H1 (cell line): ENCODE results near the gene PNMA1. TPM values are rescaled to one million over a fixed set of nuclear protein-coding genes. Genes with fewer than 3 reads are reported as not detected.

Experiments used
- CREB1 ChIP-seq: IDR thresholded peaks from 2 replicates; pipeline ENCODE4 v1.6.1; 2012; ENCODE audit warnings: inconsistent platforms
- NANOG ChIP-seq: IDR thresholded peaks from 2 replicates; pipeline ENCODE4 v1.6.1; 2011; ENCODE audit warnings: low read length, low read depth, mild to moderate bottlenecking, inconsistent platforms; ENCODE audit not compliant: insufficient read depth, poor library complexity, severe bottlenecking
- PHF8 ChIP-seq: fragments of 200-600 bp; sonication (generic); conservative IDR thresholded peaks from 2 replicates; pipeline ENCODE4 v1.7.1; 2012; ENCODE audit warnings: low read depth, mild to moderate bottlenecking, inconsistent platforms, low read length, moderate library complexity
- POLR2AphosphoS5 ChIP-seq: IDR thresholded peaks from 2 replicates; pipeline ENCODE4 v1.6.1; 2011; ENCODE audit warnings: low read depth, low read length
- RXRA ChIP-seq: IDR thresholded peaks from 2 replicates; pipeline ENCODE4 v1.6.1; 2011; ENCODE audit warnings: low read depth, mild to moderate bottlenecking, low read length, moderate library complexity; ENCODE audit not compliant: insufficient read depth
- SP1 ChIP-seq: IDR thresholded peaks from 2 replicates; pipeline ENCODE4 v1.6.1; 2011; ENCODE audit warnings: low read depth, low read length
- SP2 ChIP-seq: IDR thresholded peaks from 2 replicates; pipeline ENCODE4 v1.6.1; 2012; ENCODE audit warnings: mild to moderate bottlenecking, low read length, inconsistent platforms
- USF2 ChIP-seq: IDR thresholded peaks from 2 replicates; pipeline ENCODE4 v1.6.1; 2011; ENCODE audit warnings: low read length, improper control_type of control experiment
- polyA plus RNA-seq, 7 experiments: library from polyadenylated mRNA; depleted of rRNA in 3 of 7; stranded (reverse) in 5 of 7; unstranded in 2 of 7; fragments of >200 nt in 5 of 7; fragments of 200-250 nt in 2 of 7; gene quantifications; 1 replicate in 5 of 7; 2 replicates in 1 of 7; 4 replicates in 1 of 7; pipeline versions ENCODE4 v1.2.1 to v1.2.3, GENCODE V29; 2011 to 2013; ENCODE audit warnings: missing spikeins in 2 of 7, mixed read lengths in 2 of 7
- total RNA-seq: library from RNA; stranded (reverse); fragmentation: NEBNext Ultra II Directional; extraction: Animal tissue kit (Norgen Biotek cat#: 25700); gene quantifications from 2 replicates; pipeline ENCODE4 v1.2.1, GENCODE V29; 2021

Gene PNMA1
- total and polyA plus RNA-seq, 2 of the 8 experiments (the other 6 are each of a cell fraction or from before 2014, with no cell fraction given) = 15.8 to 52.7 TPM

GRCh38 chr14:73719791-73720190 lies 5.6 kb upstream of the PNMA1 start (continued):
- TF ChIP-seq PHF8 (no peak), NANOG (no peak), CREB1 (no peak), SP2 (no peak), RXRA (no peak), SP1 (no peak), USF2 (no peak), POLR2AphosphoS5 (no peak)
